ENCODE results near the gene GPX7. TPM values are rescaled to one million over a fixed set of nuclear protein-coding genes. Genes with fewer than 3 reads are reported as not detected.

The GPX7 gene
- total RNA-seq, 2 donors from 2014 or later, result 10.2 to 25.9 TPM

DNA sequence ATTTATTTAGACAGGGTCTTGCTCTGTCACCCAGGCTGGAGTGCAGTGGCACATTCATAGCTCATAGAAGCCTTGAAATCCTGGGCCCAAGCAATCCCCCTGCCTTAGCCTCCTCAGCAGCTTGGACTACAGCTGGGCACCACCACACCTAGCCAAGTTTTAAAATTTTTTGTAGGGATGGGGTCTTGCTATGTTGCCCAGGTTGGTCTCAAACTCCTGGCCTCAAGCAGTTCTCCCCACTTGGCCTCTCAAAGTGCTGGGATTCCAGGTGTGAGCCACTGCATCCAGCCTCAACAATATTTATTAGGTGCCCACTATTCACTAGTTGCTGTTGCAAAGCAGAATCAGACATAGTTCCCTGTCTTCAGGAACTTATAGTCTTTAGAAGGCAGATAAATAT lies 14.1 kb upstream of the GPX7 start:
- TF ChIP-seq CTCF (IDR thresholded peaks at IDR 0.05), result no peak
- H3K27me3 ChIP-seq (replicated peaks; ENCODE audit: insufficient read depth), result no peaks in the 10 kb centered on the region
- no peaks in the 10 kb centered on the region for H3K4me1 ChIP-seq (ENCODE audit: control insufficient read depth in 1 of 2, low read depth in 2 of 2)
- ATAC-seq (ENCODE audit: insufficient number of reproducible peaks, low FRiP score, low read depth) (no peak), DNase-seq (ENCODE audit: low spot score) (no peak)
- H3K27ac ChIP-seq, result no peak overlapping the region
- H3K4me3 ChIP-seq, result no peak overlapping the region
- no peaks in the 10 kb centered on the region for H3K9me3 ChIP-seq
- no peaks in the 10 kb centered on the region for H3K36me3 ChIP-seq

- DNase-seq (ENCODE audit: low spot score), result no peak
- no peaks in the 10 kb centered on the region for H3K4me1 ChIP-seq (ENCODE audit: control insufficient read depth in 1 of 2, low read depth in 2 of 2)
- no peaks in the 10 kb centered on the region for H3K36me3 ChIP-seq
- no peaks in the 10 kb centered on the region for H3K27me3 ChIP-seq (replicated peaks; ENCODE audit: insufficient read depth)
- H3K4me3 ChIP-seq, result no peak overlapping the region
- no peak for TF ChIP-seq CTCF (IDR thresholded peaks at IDR 0.05)
- no peak overlapping the region for H3K27ac ChIP-seq
- no peaks in the 10 kb centered on the region for H3K9me3 ChIP-seq
- ATAC-seq (ENCODE audit: insufficient number of reproducible peaks, low FRiP score, low read depth), result no peak
Observed at GRCh38 chr1:52588535-52588934, 13.6 kb upstream of the GPX7 start.

DNA sequence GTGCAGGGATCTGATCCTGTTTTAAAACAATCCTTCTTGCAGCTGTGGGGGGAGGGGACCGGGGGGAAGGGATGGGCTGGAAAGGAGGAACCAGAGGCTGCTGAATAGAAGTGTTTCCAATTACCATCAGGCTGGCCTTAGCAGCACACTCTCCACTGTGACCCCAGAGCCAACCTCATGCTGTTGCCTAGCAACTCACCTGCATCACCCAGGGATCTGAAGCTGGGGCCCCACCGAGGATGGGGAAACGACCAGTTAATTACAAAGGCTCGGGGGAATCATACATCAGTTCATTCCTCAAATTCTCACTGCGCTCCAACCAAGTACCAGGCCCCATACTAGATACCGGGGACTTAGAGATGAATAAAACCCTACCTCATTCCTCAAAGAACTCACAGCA lies 11.9 kb upstream of the GPX7 start:
- Histone ChIP-seq H3K27me3 (replicated peaks; ENCODE audit: insufficient read depth) (no peaks in the 10 kb centered on the region), H3K9me3 (no peaks in the 10 kb centered on the region), H3K4me1 (ENCODE audit: control insufficient read depth in 1 of 2, low read depth in 2 of 2) (no peaks in the 10 kb centered on the region), H3K4me3 (no peak overlapping the region), H3K36me3 (no peaks in the 10 kb centered on the region), H3K27ac (no peak overlapping the region)
- TF ChIP-seq CTCF (IDR thresholded peaks at IDR 0.05), result no peak
- DNase-seq (ENCODE audit: low spot score), result no peak
- ATAC-seq (ENCODE audit: insufficient number of reproducible peaks, low FRiP score, low read depth), result no peak

DNA sequence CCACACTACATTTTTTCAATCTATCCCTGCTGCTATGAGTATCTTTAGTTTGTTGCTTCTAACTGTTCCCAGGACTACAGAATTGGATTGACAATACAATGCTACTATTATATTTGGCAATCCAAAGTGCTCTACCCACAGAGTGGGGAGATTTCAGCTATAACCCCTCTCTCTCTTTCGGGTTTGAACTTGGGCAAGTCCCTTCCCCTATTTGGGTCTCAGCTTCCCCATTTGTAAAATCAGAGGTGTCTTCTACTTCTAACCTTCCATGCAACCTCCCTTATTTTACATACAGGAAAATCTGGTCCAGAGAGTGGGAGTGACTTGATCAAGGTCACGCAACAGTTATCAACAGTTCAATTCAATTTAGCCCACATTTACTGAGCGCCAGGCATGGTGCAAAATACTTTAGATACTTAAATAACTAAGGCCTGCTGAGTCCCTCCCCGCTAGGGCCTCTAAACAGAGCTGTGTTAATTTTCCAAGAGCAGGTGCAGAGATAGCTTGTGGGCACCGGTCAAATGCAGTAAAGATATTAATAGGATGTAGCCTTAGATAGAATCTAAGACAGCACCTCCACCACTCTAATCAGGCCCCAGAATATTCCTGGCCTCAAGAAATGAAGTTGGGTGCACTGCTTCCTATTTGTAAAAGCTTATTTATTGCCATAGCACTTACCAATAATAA lies 9.4 kb upstream of the GPX7 start:
- Histone ChIP-seq H3K4me1 (ENCODE audit: control insufficient read depth in 1 of 2, low read depth in 2 of 2) (no peaks in the 10 kb centered on the region), H3K36me3 (no peaks in the 10 kb centered on the region), H3K27ac (no peak overlapping the region), H3K4me3 (no peak overlapping the region), H3K9me3 (no peaks in the 10 kb centered on the region), H3K27me3 (replicated peaks; ENCODE audit: insufficient read depth) (no peaks in the 10 kb centered on the region)
- no peak for TF ChIP-seq CTCF (IDR thresholded peaks at IDR 0.05)
- ATAC-seq (ENCODE audit: insufficient number of reproducible peaks, low FRiP score, low read depth) (no peak), DNase-seq (ENCODE audit: low spot score) (no peak)

- H3K27me3 ChIP-seq (replicated peaks; ENCODE audit: insufficient read depth), result no peaks in the 10 kb centered on the region
- no peaks in the 10 kb centered on the region for H3K4me1 ChIP-seq (ENCODE audit: control insufficient read depth in 1 of 2, low read depth in 2 of 2)
Observed at GRCh38 chr1:52593495-52593894, 8.7 kb upstream of the GPX7 start.

More at GRCh38 chr1:52593495-52593894, 8.7 kb upstream of the GPX7 start:
- no peaks in the 10 kb centered on the region for H3K9me3 ChIP-seq
- no peak overlapping the region for H3K27ac ChIP-seq
- no peaks in the 10 kb centered on the region for H3K36me3 ChIP-seq
- H3K4me3 ChIP-seq, result no peak overlapping the region
- no peak for DNase-seq (ENCODE audit: low spot score)
- no peak for ATAC-seq (ENCODE audit: insufficient number of reproducible peaks, low FRiP score, low read depth)
- TF ChIP-seq CTCF (IDR thresholded peaks at IDR 0.05), result no peak
